ENCODE measurements around the gene VARS1. TPM values are rescaled to one million over a fixed set of nuclear protein-coding genes. Genes with fewer than 3 reads are reported as not detected.
"Not testable (repeated sequence)": the region's sequence is repeated elsewhere in the genome, so short reads cannot be mapped to it uniquely, and the experiment has no call there.

The VARS1 gene
- 52.0 TPM for total RNA-seq

- peak; percentile 90 to 93 (median 92) for DNase-seq (ENCODE audit: low read depth in 2 of 3, low spot score in 2 of 3)
These were observed at the start of gene VARS1 for GRCh38 chr6:31795616-31796298. Gene VARS1 (minus strand): TSS chr6:31795752. CDS start chr6:31795217, 535 bp downstream.

GRCh38 chr6:31844507-31844906, 49.0 kb upstream of the VARS1 start:
- no peak for DNase-seq (ENCODE audit: low read depth in 2 of 3, low spot score in 2 of 3)

GRCh38 chr6:31842053-31842452, 46.5 kb upstream of the VARS1 start:
- DNase-seq (ENCODE audit: low read depth in 2 of 3, low spot score in 2 of 3), result no peak

GRCh38 chr6:31839779-31840126, 44.2 kb upstream of the VARS1 start:
- not testable (repeated sequence) for DNase-seq (ENCODE audit: low read depth in 2 of 3, low spot score in 2 of 3)

GRCh38 chr6:31838968-31839367, 43.4 kb upstream of the VARS1 start:
- DNase-seq (ENCODE audit: low read depth in 2 of 3, low spot score in 2 of 3), result no peak

- DNase-seq (ENCODE audit: low read depth in 2 of 3, low spot score in 2 of 3), result not testable (repeated sequence)
These were observed 42.6 kb upstream of the VARS1 start for GRCh38 chr6:31838114-31838553.

GRCh38 chr6:31837369-31838113, 42.0 kb upstream of the VARS1 start:
- DNase-seq (ENCODE audit: low read depth in 2 of 3, low spot score in 2 of 3), result no peak

GRCh38 chr6:31836474-31837368, 41.2 kb upstream of the VARS1 start:
- peak in 1 of 3 donors; percentile 43 for DNase-seq (ENCODE audit: low read depth in 2 of 3, low spot score in 2 of 3)

GRCh38 chr6:31836047-31836473, 40.5 kb upstream of the VARS1 start:
- DNase-seq (ENCODE audit: low read depth in 2 of 3, low spot score in 2 of 3), result no peak

GRCh38 chr6:31834367-31835250, 39.1 kb upstream of the VARS1 start:
- peak; percentile 74 to 88 (median 76) for DNase-seq (ENCODE audit: low read depth in 2 of 3, low spot score in 2 of 3)

- no peak for DNase-seq (ENCODE audit: low read depth in 2 of 3, low spot score in 2 of 3)
These were observed 36.0 kb upstream of the VARS1 start for GRCh38 chr6:31831350-31832215.

- no peak for DNase-seq (ENCODE audit: low read depth in 2 of 3, low spot score in 2 of 3)
These were observed 35.4 kb upstream of the VARS1 start for GRCh38 chr6:31830886-31831335.

GRCh38 chr6:31829633-31830283, 34.2 kb upstream of the VARS1 start:
- DNase-seq (ENCODE audit: low read depth in 2 of 3, low spot score in 2 of 3), result peak in 1 of 3 donors; percentile 77

GRCh38 chr6:31827286-31828079, 31.9 kb upstream of the VARS1 start, which contains the start of gene HSPA1B:
Gene HSPA1B (plus strand): TSS chr6:31827738. CDS start chr6:31827951, 213 bp downstream.
- peak; percentile 66 to 100 (median 99) for DNase-seq (ENCODE audit: low read depth in 2 of 3, low spot score in 2 of 3)

- DNase-seq (ENCODE audit: low read depth in 2 of 3, low spot score in 2 of 3), result no peak
These were observed 31.3 kb upstream of the VARS1 start for GRCh38 chr6:31826793-31827285.

GRCh38 chr6:31825553-31825952, 30.0 kb upstream of the VARS1 start:
- DNase-seq (ENCODE audit: low read depth in 2 of 3, low spot score in 2 of 3), result no peak

GRCh38 chr6:31823592-31824196, 28.1 kb upstream of the VARS1 start:
- not testable (repeated sequence) for DNase-seq (ENCODE audit: low read depth in 2 of 3, low spot score in 2 of 3)

Data from hematopoietic multipotent progenitor cell (in vitro differentiated cells).